ENCODE measurements around the gene HSPH1.

GRCh38 chr13:31129419-31129818 is 32.3 kb downstream of the HSPH1 start:
- no peak for TF ChIP-seq CTCF (IDR thresholded peaks at IDR 0.05; ENCODE audit: low read depth, low read length, missing input control)
- TF ChIP-seq RXRA (IDR thresholded peaks at IDR 0.05): no peak
